ENCODE data around the gene HNRNPA0.

GRCh38 chr5:137751869-137752491 is 2.2 kb downstream of the HNRNPA0 start:
- peak; percentile 66 to 74 (median 71) for TF ChIP-seq CTCF (IDR thresholded peaks at IDR 0.05)
- no peak for TF ChIP-seq POLR2A (IDR thresholded peaks at IDR 0.05)

Measured in Peyer's patch (tissue), 4 donors.